Mesenteric fat pad (tissue), 1 donor: Measurements from ENCODE around the gene BTNL9. TPM values are rescaled to one million over a fixed set of nuclear protein-coding genes. Genes with fewer than 3 reads are reported as not detected.
"Not testable (repeated sequence)": the region's sequence is repeated elsewhere in the genome, so short reads cannot be mapped to it uniquely, and the experiment has no call there.

Experiments used
- DNase-seq: peaks from one replicate; pipeline ENCODE4 v3.0.0-alpha.2; 2020; ENCODE audit warnings: low spot score
- total RNA-seq: library from RNA; stranded (reverse); fragmentation: NEBNext Ultra II Directional; extraction: Animal tissue kit (Norgen Biotek cat#: 25700); gene quantifications from one replicate; pipeline ENCODE4 v1.2.1, GENCODE V29; 2021
- donor health status: DM: yes; HTN: yes; CAD: no.

BTNL9 gene
- total RNA-seq, 1 donor from 2014 or later, result 407 TPM

DNA sequence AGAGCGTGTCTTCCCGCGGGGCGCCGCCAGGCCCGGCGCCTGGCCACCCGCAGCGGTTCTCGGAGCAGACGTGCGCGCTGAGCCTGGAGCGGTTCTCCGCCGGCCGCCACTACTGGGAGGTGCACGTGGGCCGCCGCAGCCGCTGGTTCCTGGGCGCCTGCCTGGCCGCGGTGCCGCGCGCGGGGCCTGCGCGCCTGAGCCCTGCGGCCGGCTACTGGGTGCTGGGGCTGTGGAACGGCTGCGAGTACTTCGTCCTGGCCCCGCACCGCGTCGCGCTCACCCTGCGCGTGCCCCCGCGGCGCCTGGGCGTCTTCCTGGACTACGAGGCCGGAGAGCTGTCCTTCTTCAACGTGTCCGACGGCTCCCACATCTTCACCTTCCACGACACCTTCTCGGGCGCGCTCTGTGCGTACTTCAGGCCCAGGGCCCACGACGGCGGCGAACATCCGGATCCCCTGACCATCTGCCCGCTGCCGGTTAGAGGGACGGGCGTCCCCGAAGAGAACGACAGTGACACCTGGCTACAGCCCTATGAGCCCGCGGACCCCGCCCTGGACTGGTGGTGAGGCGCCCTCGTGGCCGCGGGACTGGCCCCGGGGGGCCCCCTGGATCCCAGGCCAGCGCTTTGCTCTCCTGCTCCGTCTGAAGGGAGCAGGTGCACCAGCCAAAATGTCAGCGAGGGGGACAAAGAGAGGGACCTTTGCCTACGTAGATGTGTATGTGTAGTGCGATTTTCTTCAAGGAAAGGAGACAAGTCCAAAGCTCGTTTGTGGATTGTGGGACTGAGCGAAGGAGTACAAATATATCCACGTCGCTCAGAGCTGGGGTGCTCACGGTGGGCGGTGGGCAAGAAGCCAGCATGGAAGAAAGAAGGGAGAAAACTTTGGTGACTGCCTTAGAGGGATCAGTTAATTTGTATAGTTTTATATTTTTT lies 19.5 kb downstream of the BTNL9 start:
- no peak for DNase-seq

DNA sequence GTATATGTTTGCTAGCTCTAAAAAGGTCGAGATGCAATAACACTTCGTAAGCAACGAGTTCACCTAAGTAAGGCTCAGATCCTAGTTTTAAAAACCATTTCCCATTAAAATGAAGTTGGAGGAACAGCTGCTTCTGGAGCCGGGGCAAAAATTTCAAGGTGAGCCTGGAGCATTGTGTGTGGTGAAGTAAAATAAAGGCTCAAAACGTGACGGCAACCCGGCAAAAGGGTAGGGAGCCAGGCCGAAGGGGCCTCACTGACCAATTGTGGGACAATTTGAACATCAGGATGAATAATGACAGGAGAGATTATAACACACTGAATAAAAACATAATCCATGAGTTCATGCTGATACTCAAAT lies 20.1 kb downstream of the BTNL9 start:
- no peak for DNase-seq

DNA sequence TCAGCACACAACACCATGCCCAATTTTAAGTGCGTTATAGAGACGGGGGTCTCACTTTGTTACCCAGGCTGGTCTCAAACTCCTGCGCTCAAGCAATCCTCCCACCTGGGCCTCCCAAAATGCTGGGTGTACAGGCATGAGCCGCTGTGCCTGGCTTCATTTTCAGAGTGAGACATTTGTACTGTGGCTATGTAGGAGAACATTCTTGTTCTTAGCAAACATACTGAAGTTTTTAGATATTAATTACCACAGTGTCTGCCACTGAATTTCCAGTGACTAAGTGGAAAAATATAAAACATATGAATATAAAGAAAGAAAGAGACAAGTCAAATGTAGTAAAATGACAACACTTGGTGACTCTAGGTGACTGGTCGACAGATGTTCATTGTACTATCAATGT lies 20.9 kb downstream of the BTNL9 start:
- DNase-seq, result no peak

DNA sequence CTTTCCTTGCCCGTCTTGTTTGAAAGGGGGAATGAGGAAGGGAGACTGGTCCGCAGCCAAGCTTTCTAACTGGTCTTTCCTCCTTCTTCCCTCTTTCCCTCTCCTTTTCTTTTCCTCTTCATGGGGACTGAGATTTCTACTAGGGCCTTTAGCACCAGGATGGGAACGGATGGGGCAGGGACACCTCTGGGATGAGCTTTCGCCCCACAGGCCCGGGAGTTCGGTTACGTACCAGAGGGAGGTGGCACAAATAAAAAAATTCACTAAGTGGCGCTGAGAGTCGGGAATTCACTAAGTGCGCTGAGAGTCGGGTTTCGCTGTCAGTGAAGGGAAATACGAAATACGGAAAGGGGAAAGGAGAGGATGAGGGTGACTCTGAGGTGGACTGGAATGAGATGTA lies 21.6 kb downstream of the BTNL9 start:
- no peak for DNase-seq

DNA sequence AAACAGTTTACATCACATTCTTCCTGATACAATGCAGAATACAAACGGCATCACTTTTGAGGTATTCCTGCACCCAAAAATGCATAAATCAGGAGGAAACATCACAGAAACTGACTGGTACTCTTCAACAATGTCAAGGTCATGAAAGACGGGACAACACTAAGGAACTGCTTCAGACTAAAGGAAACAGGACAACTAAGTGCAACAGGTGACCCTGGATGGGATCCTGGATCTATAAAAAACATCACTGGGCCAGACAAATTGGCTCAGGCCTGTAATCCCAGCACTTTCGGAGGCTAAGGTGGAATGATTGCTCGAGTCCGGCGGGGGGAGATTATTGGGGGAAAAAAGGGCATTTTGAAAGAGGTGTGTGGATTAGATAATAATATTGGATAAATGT lies 22.6 kb downstream of the BTNL9 start:
- DNase-seq, result no peak

DNA sequence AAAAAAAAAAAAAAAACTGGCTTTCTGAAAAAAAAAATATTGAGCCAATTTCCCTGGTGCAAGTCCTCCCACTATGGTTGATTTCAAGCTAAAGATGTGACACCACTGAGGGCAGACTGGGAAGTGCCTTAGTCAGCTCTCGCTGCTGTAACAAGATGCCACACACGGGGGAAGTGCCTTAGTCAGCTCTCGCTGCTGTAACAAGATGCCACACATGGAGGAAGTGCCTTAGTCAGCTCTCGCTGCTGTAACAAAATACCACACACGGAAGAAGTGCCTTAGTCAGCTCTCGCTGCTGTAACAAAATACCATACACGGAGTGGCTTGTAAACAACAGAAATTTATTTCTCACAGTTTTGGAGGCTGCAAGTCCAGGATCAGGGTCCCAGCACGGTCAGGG lies 23.4 kb downstream of the BTNL9 start:
- no peak for DNase-seq

DNA sequence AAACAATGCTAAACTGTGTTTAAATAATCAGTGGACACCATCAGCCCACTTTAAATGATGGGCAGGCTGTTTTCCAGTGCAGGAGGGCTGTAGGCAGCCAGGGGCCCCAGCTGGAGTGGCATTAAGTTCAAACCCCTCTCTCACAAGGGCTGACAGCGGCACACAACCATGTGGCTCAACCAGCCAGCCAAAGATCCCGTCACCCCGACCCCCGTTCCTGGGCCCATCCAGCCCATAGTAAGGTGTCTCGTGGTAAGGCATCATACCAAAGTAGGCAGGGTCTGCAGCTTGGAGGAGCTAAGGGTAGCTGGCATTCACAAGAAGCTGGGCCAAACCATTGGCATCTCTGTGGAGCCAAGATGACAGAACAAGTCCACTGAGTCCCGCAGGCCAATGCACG lies 24.9 kb downstream of the BTNL9 start:
- DNase-seq, result no peak

DNA sequence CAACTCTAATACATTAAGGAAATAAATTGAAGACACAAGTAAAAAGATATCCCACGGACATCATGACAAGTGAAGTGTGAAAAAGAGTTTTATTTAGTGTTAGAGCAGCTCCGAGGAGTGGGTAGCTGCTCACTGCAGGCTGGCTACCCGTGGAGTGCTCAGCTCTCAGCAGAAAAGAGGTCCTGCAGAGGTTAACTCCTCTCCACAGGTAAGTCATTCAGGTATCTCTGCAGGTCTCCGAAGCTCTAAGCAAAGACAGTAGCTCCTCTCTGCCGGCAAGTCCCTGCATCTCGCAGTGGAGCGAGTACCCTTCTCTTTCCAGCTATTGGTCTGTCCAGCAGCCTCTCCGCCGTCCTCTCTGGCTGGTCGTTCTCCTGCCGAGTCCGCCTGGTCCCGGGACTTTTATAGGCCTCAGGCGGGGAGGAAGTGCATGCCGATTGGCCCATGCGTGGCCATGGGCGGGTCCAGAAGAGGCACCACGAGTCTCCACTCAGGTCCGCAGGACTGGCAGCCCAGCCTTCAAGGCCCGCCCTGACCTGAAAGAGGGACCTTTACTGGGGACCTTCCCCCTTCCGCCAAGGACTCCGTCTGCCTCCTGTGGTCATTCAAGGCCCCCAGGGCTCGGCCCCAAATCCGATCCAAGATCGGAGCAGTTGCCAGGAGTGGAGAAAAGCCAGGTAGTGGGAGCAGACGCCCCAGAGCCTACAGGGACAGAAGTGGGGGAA lies 29.9 kb downstream of the BTNL9 start:
- no peak for DNase-seq

DNA sequence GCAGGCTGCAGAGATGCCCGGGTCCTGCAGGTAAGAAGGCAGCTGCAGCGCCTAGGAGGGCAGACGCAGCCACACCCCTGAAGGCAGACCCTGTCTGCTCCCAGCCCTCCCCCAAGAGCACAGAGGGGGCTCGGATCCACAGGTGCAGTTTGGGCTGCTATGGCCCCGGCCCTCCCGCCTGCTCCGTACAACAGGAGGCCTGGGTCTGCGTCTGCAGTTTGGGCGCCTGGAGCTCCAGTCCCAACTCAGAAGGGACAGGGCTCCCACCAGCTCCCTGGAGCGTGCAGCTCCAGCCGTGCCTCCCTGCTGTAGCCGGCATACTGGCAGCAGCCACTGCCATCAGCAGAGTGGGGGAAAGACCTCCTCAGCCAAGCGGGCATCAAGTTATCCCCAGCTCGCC lies 30.5 kb downstream of the BTNL9 start:
- DNase-seq, result no peak

DNA sequence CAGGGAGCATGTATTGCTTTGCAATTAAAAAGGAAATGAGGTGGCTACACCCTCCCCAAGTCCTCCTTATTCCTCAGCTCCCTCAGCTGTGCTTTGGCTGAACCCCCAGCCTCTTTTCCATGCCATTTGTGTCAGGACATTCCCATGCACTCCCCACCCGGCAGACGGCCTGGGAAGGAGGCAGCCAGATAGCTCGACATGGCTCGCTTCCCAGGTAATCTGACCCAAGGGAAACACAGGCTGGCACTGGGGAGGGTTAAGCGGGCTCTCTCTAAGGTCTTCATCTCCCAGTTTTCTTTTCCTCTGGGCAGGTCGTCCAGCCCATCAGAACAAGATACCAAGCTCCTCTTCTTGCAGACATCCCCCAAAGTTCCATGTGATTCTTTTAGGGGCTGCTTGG lies 31.2 kb downstream of the BTNL9 start:
- DNase-seq, result no peak

DNA sequence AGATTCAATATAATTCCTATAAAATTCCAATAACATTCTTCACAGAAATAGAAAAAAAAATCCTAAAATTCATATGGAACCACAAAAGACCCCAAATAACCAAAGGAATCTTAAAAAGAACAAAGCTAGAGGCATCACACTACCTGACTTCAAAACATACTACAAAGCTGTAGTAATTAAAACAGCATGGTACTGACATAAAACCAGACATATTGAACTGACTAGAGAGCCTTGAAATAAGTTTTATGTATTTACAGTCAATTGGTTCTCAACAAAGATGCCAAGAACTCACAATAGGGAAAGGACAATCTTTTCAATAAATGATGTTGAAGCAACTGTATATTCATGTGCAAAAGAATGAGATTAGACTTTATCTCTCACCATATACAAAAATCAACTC lies 36.9 kb downstream of the BTNL9 start:
- DNase-seq, result no peak

DNA sequence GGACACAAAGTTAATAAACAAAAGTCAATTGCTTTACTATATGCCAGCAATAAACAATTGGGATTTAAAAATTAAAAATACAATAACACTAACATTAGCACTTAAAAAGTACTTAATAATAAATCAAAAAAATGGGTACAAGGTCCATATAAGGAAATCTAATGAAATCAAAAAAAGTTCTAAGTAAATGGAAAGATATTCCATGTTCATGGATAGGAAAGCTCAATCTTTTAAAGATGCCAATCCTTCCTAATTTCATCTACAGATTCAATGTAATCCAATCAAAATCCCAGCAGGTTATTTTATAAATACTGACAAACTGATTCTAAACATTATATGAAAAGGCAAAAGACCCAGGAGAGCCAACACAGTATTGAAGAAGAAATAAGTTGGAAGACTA lies 41.9 kb downstream of the BTNL9 start:
- DNase-seq, result no peak

DNA sequence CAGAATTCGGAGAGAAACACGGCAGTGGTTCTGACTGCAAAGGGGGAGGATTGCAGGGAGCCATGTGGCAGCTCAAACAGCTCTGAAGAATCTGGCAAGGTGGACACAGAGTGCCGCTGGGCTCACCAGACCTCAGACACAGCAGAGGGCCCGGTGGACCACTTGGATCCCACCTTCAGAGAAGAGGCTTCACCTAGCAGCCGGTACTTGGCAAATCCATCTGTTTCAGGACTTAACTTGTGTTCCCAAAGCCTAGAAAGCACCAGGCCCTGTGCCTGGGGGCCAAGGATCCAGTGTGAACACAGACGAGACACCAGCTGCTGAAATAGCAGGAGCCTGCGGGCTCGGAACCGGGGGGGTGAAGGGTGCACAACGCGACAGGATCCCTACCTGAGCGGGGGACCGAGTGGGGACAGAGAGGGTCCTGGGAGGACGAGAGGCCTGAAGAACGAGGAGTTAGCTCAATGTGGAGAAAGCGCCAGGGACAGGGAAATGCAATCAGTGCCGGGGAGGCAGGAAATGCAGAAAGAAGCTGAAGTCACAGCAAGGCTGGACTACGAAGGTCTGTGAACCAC lies 44.6 kb downstream of the BTNL9 start:
- no peak for DNase-seq

DNA sequence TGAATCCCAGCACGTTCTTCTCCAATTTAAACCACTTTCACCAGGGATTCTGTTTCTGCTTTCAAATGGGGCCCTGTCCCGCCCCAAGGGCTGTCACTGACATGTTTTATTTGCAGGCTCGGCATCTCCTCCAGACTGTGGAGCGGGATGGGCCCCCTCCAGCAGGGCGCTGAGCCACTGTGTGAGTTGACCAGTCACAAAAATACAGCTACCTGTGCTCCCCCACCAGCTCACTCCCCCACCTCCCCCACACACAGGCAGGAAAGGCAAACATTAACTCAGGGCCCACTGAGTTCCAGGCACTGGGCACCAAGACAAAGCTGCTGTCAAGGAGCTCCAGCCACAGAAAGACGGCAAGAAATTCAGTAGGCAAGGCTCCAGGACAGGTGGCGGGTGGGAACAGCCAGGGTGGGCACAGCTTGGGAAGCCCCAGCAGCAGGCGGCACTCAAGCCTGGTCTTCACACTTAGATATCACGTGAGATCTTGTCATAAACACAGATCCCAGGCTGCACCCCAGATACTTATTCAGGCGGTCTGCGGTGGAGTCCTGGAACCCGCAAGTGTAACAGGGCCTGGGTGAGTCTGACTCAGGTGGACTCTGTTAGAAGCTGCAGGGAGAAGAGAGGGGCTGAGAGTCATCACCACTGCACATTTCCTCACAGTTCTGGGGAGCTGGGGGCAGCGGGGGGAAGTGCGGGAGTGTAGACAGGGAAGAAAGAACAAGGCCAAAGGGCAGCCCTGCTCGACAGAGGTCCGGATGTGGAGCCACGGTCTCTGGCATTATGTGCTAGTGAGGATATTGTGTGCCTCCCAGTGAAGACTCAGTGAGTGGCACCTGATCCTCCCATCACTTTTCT lies 46.2 kb downstream of the BTNL9 start:
- DNase-seq, result no peak

DNA sequence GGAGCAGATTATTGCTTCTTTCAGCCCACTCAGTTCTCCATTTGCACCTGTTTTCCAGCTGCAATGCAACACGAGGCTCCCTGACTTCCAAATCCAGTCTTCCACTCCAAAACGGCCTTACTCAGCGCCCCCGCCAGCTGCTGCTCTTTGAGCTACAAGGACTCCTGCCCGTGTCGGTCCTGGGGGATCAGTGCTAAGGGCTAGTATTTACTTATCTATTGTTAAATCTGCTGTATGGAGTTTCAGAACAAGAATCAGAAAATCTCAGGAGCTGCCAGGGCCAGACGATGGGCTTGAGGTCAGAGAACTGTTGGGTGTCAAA lies 46.8 kb downstream of the BTNL9 start:
- no peak for DNase-seq

DNA sequence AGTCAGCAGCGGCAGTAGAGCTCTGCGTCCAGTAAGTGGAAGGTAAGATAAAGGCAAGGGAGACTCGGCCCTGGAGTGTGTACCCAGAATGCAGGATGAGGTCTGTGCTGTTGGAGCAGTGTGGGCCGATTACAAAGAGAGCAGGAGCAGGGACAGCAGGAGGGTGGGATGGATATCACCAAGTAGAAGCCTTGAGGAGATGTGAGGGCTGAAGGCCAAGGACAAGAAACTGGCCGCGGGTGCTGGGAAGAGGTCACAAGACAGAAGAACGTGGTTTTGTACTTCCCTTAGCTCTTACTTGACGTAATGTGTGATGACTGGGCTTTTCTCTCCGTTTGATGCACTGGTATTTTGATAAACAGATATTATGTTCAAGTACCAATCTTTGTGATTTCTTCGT lies 47.2 kb downstream of the BTNL9 start:
- DNase-seq, result no peak

DNA sequence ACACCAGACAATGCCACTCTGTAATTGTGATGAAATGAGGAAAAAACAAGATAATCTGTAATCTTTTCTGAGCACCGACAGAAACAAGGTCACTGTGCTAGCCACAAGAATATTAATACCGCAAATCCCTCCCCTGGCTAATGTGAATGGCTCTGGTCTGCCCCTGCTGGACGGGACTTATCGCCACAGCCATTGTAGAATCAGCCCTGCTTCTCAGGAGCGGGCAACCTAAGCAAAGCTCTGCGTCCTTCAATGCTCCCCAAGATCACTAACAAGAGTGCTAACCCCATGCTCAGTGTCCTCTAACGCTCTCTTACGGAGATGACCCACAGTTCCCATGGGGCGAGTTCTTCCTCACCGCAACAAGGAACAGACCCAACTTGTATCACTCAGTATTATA lies 48.2 kb downstream of the BTNL9 start:
- DNase-seq, result no peak

DNA sequence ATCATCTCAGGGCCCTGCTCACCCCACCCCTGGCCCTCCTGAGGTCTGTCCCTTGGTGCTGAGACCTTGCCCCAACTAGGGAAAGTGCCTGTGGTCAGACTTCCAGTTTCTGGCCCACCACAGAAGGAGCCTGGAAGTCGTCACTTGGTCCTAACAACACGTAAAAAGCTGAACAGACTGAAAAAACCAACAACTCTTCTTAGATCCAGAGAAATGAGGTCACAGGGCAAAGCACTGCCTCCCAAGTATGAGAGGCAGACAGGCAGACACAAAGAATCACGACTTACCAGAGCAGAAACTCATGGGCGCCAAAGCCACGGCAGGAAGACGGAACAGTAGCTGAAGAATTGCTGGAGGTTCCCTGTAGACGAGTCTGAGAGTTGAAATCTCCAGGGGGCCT lies 52.4 kb downstream of the BTNL9 start:
- no peak for DNase-seq

DNA sequence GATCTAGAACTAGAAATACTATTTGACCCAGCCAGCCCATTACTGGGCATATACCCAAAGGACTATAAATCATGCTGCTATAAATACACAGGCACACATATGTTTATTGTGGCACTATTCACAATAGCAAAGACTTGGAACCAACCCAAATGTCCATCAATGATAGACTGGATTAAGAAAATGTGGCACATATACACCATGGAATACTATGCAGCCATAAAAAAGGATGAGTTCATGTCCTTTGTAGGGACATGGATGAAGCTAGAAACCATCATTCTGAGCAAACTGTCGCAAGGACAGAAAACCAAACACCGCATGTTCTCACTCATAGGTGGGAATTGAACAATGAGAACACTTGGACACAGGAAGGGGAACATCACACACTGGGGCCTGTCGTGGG lies 55.1 kb downstream of the BTNL9 start:
- not testable (repeated sequence) for DNase-seq

DNA sequence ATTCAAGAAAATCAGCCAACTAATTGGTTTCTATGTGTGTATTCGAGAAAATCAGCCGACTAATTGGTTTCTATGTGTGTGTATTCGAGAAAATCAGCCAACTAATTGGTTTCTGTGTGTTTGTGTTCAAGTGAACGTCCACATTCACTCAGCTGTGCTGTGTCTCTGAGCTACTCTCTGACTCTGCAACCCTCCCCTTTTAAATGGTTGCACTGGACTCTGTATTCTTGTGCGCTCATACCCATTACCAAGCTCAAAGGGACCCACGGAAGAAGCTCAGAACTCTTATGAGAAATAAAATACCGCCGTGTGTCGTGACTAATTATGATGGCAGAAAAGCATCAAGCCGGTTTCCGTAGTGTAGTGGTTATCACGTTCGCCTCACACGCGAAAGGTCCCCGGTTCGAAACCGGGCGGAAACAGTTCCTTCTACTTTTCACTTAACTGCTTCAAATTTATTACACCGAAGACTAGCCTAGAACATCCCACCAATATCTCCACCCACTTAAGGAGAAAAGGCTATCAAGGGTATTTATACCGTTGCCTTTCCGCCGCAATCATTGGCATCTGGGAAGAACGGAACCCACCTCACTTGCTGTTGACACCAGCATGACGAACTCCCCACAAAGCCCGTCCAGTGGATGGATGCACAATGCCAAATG lies 56.8 kb downstream of the BTNL9 start:
- not testable (repeated sequence) for DNase-seq

DNA sequence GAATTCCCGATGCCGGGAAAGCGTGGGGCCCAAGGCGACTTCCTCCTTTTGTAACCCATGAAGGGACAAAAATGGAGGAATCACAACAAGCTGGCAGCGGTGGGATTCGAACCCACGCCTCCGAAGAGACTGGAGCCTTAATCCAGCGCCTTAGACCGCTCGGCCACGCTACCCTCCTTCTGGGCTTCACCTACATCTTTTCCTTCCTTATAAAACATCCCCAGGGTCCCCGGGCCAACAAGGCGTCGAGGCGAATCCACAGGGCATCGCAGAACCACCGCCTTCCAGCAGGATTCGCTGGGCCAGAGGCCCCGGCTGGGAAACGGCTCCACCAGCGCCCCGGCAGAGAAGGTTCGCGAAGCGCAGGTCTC lies 57.3 kb downstream of the BTNL9 start:
- DNase-seq, result not testable (repeated sequence)
